Left colon (tissue), 2 donors: Measurements from ENCODE around the gene SLC25A12. TPM values are rescaled to one million over a fixed set of nuclear protein-coding genes. Genes with fewer than 3 reads are reported as not detected.
"Not testable (repeated sequence)": the region's sequence is repeated elsewhere in the genome, so short reads cannot be mapped to it uniquely, and the experiment has no call there.

Experiments used
- ATAC-seq: fragments of 200-7000 bp; cut with Tn5 transposase; one replicate; pipeline ENCODE4 v1.9.1; 2020; ENCODE audit warnings: mild to moderate bottlenecking, moderate library complexity
- DNase-seq, 2 donors: peaks; one replicate each; pipeline ENCODE4 v3.0.0-alpha.2; 2020
- intact Hi-C, 2 donors: fragments of 100-400 bp; cut with DNase I in 1 of 2; cut with micrococcal nuclease in 1 of 2; formaldehyde crosslinking; loops; one replicate each; pipeline versions ENCODE4 v1.11.2 to v1.14.0; 2022; cut with DNase I, micrococcal nuclease
- total RNA-seq, 2 donors: library from RNA; stranded (reverse); fragmentation: NEBNext Ultra II Directional; extraction: Animal tissue kit (Norgen Biotek cat#: 25700); gene quantifications; one replicate each; pipeline ENCODE4 v1.2.1, GENCODE V29; 2021
- donor health status: DM: no; HTN: no; CAD: no.
- donor health status: DM: yes; HTN: yes; CAD: no.

The SLC25A12 gene
- total RNA-seq, 2 donors from 2014 or later: 17.9 to 22.4 TPM

DNA sequence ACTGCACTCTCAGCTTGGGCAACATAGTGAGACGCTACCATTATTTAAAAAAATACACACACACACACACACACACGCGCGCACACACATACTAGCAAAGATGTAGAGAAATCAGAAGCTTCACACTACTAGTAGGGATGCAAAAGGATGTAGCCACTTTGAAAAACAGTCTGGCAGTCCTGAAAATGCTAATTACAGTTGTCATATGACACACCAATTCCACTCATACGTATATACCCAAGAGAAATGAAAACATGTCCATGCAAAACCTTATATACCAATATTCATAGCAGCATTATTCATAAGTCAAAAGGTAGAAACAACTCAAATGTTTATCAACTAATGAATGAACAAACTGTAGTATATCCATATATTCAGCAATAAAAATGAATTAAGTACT lies 90.3 kb downstream of the SLC25A12 start:
- intact Hi-C loops: no loop called here
- DNase-seq (no peak), ATAC-seq (no peak)

DNA sequence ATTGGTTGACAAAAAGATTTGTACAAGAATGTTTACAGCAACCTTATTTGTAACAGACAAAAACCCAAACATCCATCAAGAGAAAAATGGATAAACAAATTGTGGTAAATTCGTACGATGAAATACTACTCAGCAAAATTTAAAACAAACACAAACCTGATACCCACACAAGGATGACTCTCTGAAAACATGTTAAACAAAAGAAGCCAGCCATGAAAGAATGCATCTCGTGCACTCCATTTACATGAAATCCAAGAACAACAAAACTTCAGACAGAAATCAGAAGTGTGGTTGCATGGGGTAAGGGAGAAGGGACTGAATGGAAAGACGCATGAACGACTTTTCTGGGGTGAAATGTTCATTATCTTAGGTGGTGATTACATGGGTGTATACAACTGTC lies 93.4 kb downstream of the SLC25A12 start:
- ATAC-seq (no peak), DNase-seq (no peak)
- intact Hi-C loops: no loop called here

DNA sequence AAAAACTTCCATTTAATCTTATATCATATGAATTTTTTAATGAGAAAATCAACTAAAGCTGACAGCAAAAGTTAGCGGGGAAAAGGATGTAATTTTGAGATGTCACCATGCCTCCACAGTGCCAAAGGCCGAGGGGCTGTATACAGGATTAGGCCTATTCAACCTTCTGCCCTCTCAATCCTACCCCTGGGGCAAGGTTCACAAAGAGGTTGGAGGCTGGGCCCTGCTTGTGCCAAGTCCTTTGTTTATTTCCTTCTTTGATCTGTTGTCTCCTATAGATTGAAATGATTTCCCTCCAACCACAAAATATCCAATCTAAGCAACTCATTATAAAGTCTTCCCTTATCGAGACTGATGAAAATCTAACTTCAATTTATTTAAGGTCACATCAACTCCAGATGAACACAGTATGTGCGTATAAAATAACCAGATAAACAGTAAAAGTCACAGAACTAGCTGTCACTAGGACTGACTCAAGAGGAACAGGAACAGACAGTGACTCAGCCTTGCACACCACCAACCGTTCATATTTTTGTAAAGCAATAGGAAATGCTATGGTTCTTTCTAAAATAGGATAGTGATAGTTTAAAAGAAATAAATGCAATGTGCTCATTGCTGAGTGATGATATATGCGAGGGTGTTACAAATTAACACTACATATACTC lies 95.8 kb downstream of the SLC25A12 start:
- DNase-seq (no peak), ATAC-seq (peak; percentile 46)
- intact Hi-C loops: no loop called here

DNA sequence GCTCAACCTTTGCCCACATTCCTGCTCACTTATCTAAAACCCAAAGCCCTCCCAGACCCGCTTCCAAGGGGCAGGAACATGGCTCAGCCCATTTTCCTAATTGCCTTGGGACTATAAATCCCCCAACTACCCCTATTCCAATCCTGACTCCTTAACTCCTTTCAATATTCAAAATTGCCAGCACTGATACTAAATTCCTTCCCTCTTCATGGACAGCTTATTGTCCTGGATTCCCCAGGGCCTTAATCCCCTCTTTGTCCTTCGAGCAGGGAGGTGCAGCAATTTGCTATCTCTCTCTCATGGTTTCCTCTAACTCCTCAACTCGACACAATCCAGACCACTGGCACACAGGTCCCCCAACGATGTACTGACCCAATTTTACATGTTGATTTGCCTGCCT lies 99.1 kb downstream of the SLC25A12 start:
- DNase-seq (no peak), ATAC-seq (no peak)

DNA sequence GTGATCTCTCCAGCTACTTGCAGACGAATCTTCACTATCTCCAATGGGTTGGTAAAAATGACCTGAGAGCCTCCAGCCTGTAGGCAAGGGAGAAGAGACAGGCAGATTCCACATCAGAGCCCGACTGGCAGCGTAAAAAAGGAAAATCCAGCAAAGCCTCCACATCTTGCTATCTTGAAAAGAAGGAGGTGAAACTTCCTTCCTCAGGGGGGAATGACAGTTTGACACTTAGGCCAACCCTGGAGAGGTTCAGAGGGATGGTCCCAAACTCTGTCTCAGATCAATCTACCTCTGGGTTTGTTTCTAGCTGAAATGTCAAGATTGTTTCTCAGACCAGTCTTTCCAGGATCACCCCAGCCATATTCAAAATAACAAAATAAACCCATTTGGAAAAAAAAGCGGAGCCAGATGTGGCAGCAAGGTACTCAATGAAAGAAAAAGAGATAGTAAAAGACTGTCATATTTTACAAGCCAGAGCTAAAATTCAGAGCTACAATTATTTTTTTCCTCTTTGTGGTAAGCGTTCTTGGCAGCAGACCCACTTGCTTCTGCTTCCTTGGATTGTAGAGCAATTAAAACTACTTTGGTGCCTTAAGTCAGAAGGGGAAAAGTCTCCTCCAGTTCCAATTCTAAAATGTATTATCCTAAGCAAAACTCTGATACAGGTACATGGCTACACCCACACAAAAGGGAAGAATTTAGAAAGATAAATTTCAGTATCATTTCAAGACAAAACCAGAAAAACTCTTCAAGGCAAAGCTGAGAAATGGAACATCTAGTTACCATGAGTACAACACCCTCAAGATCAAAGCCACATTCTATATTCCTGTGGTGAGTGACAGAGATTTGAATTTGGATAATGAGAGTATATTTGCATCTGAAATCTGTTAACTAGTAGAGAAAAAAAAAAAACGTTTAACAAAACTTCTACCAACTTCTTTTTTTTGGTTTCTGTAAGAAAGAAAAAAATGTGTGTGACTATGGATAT lies 100.1 kb downstream of the SLC25A12 start:
- DNase-seq: no peak
- no peak for ATAC-seq
- intact Hi-C loops: no loop called here

More for the DNA sequence above, 99.1 kb downstream of the SLC25A12 start:
- intact Hi-C loops: no loop called here

DNA sequence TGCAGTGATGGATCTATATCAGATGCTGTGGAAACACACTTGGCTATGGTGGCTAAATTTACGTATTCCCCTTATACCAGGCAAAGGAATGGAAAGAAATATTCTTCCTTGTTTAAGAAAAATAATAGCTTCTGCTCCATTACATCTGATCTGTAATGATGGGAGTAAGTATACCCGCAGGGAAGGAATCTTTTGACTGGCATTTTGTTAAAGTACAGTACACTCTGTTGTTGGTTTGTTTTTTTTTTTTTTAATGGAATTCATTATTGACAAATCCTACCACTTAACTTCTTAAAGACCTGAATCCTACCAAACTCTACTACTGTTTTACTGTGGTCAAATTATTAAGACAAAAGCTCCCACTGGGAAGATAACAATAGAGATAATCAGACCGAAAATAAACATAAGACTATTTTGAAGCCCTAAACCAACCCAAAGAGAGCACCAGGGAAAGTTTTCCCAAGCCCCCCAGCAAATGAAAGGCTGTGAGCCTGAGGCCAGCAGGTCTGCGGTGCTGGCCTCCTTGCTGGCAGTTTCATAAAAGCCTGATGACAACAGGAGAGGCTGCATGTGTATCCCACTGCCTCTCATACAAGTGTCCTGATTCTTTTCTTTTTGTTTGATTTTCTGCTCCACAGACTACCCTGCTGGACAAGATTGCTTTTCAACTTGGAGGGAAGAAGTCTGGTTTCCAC lies 101.0 kb downstream of the SLC25A12 start:
- intact Hi-C loops: no loop called here
- ATAC-seq: no peak
- no peak for DNase-seq

DNA sequence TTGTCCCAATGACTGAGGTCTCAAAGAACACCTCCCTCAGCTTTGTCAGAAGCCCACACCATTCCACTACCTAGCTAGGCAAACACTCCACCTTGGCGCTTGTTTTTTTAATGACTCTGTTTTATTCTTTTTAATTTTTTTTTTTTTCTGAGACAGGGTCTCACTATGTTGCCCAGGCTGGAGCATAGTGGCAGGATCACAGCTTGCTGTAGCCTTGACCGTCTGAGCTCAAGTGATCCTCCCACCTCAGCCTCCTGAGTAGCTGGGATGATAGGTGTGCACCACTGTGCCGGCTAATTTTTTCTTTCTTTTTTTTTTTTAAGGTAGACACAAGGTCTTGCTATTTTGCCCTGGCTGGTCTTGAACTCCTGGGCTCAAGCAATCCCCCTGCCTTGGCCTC lies 101.9 kb downstream of the SLC25A12 start:
- no peak for DNase-seq
- no peak for ATAC-seq
- intact Hi-C loops: no loop called here

DNA sequence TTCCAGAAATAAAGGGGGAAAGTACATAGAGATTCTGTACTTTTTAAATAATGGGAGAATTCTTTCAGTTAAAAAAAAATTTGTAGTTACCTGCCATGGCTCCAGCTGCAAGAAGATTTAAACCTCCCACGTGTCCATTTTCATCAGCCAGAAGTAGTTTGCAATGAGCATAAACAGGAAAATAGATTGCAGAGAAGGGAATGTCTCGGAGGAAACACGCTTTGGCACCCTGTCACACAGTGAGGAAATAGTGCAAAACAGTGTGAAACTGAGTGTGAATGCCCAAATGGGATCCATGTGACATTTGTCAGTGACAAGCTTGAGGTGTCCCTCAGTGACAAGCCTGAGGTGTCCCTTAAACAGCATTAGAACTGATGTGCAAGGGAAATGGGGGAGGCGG lies 102.7 kb downstream of the SLC25A12 start:
- intact Hi-C loops: no loop called here
- no peak for DNase-seq
- no peak for ATAC-seq

DNA sequence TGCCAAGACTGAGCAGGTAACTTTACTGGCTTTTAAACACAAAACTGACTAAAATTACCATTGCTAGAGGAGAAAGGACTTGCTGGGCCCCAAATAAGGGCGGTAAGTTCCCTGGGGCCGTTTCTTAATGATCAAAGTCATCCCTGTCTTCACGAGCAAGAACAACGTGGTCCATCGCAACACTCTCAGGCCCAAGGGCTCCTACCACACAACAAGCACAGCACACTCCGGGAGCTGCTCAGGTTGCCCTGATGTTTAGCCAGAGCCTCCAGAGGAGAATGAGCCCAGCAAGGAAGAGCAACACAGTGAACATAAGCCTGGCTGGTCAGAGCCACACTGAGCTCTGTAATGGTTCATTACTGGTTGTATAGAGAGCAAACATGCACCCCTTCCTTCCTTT lies 104.1 kb downstream of the SLC25A12 start:
- DNase-seq (no peak), ATAC-seq (no peak)
- intact Hi-C loops: no loop called here

DNA sequence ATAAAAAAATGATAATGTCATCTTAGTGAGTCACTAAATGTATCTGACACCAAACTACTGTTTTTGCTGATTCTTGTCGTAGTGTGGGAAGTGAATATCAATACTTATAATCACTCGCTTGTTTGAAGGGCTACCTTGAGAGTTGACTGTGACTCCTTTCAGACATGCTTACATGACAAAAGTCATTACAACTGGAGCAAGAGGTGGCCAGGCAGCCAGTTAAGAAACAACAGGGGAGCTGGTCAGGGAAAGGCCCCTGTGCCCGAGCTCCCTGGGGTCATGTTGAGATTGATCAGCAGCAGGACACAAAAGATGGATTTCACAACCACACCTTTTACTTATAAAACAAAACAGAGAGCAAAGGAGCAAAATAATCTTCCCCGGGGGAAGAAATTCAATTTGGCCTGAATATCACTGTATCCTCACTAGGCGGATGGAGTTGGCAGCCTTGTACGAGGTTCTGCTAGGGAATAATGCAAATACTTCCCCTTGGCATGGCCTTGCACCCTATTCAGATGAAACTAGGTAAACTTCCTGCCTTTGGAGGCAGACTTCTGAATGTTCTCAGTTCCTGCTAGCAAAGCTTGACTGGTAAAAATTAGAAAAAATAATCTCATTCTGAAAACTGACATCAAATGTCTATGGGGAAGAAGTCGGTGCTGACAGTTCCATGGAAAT lies 105.6 kb downstream of the SLC25A12 start:
- intact Hi-C loops: no loop called here
- ATAC-seq (no peak), DNase-seq (no peak)

DNA sequence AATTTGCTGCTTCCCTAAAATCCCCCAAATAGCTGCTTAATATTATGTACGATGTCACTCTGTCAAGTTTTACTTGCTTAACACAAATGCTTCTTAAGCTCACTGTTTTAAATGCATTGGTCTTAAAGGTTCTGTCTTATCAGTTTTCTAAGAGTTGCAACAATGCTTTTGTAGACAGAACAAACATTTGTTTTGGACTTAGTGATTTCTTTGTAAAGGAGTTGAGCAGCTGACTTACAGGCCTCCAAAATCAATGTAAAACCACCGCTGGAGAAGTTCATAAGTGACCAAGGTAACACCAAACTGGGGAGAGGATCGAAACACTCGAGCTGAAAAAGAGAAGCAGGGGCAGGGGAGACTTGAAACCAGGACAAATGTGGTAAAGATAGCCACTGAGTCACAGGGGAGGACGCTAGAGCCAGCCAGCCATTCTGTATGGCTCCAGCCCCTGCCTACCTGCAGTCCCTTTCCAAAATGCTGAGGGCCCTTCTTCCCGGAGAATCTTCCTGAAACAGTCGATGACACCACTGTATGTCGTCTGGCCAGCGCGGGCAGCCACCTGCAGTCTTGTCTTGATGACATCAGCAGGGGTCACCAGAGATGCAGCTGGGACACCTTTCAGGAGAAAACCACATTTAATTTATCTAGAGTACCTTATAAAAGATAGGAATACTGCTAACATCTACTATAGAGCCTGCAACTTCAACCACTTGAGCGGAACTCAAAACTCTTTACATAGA lies 106.5 kb downstream of the SLC25A12 start:
- DNase-seq (no peak), ATAC-seq (no peak)
- intact Hi-C loops: no loop called here

DNA sequence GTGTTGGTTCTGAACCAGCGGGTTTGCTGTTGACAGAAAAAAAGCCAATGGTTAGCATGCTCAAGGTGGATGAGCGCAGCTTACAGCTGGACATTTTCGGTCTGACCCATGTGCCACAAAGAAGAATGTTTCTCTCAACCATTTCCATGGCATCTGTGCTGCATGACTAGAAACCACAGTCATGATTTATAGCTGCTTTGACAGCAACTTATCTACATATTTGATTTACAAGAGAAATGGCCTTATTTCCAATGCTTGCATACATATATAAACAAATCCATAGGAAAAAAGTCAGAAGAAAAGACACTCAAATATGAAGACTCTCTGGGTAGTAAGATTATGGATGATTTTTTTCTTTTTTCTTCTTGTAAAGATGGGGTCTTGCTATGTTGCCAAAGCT lies 108.6 kb downstream of the SLC25A12 start:
- DNase-seq (no peak), ATAC-seq (no peak)
- intact Hi-C loops: no loop called here

DNA sequence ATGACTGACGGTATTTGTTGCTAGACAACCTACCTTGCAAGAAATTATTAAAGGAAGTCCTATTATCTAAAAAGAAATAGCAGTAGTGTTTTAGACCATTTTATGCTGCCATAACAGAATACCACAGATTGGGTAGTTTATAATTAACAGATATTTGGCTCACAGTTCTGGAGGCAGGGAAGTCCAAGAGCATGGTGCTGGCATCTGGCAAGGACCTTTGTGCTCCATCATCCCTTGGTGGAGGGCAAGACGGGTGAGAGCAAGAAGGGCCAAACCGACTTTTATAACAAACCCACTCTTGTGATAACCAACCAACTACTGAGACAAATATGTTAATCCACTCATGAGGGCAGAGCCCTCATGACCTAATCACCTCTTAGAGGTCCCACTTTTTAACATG lies 115.5 kb downstream of the SLC25A12 start:
- DNase-seq (no peak), ATAC-seq (no peak)
- intact Hi-C loops: no loop called here

DNA sequence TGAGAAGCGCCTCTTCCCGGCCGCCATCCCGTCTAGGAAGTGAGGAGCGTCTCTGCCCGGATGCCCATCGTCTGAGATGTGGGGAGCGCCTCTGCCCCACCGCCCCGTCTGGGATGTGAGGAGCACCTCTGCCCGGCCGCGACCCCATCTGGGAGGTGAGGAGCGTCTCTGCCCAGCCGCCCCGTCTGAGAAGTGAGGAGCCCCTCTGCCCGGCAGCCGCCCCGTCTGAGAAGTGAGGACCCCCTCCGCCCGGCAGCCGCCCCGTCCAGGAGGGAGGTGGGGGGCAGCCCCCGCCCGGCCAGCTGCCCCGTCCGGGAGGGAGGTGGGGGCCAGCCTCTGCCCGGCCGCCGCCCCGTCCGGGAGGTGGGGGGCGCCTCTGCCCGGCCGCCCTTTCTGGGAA lies 119.5 kb downstream of the SLC25A12 start:
- intact Hi-C loops, ATAC-seq, DNase-seq: not testable (repeated sequence)

DNA sequence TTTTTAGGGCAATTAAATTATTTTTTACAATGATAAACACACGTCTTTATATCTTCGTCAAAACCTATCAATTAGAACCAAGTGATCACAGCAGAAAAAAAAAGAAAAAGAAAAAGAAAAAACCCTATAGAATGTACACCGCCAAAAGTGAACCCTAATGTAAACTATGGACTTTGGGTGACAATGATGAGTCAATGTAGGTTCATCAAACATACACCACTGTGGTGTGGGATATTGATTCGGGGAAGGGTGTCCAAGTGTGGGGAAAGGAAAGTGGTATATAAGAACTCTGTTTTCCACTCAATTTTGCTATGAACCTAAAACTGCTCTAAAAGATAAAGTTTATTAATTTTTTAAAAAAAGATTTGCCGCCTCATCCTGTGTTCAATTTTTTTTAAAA lies 121.7 kb downstream of the SLC25A12 start:
- no peak for ATAC-seq
- intact Hi-C loops: no loop called here
- DNase-seq: no peak

DNA sequence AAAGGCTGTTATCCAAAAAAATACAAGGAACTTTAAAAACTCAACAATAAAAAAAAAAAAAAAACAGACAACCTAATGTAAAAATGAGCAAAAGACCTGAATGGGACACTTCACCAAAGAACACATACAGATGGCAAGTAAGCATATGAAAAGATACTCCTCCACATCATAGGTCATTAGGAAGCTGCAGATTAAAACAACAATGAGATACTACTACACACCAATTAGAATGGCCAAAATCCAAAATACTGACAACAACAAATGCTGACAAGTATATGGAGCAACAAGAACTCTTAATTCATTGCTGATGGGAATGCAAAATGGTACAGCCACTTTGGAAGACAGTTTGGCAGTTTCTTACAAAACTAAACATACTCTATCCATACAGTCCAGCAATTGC lies 122.6 kb downstream of the SLC25A12 start:
- intact Hi-C loops: no loop called here
- ATAC-seq (no peak), DNase-seq (no peak)

DNA sequence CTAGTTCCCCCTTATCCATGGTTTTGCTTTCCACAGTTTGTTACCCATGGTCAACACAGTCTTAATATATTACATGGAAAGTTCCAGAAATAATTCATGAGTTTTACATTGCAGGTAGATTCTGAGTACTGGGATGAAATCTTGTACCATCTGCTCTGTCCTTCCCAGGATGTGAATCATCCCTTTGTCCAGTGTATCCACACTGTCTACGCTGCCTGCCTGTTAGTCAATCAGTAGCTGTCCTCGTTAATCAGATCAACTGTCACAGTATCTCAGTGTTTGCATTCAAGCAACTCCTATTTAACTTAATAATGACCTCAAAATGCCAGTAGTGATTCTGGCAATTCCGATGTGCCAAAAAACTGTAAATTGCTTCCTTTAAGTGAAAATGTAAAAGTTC lies 130.4 kb downstream of the SLC25A12 start:
- DNase-seq: no peak
- intact Hi-C loops: no loop called here
- ATAC-seq: no peak

DNA sequence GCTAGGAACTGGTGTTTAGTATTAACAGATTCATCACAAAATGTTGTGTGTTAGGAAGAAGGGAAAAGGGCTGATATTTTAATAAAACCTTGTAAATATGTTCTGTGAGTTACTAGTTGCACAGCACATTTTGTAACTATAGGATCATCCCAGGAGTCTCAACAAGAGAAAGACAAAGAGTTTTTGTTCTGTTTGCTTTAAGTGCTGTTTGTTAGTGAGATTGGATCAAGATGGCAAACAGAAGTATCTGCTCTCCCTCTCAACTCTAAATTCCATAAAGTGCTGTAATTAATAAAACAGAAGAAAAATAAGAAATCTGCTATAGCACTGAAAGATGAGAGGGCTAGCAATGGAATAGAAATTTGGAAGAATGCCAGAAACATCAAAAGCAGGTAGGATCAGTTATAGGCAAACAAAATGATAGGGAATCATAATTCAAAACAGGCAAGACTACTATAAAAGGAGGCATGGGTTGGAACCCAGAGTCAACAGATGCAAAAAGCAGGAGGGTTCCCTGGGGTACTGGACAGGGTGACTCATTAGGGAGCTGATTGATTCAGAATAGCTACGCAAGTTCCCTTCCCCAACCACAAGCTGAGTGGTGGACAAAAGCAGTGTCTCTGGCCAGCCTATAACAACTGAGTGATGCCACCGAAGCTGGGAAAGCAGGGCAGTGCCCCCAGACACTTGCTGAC lies 131.0 kb downstream of the SLC25A12 start:
- no peak for ATAC-seq
- no peak for DNase-seq
- intact Hi-C loops: no loop called here
